OCI-M2 (cell line): ENCODE measurements around the gene IL36B.
"Not testable (repeated sequence)": the region's sequence is repeated elsewhere in the genome, so short reads cannot be mapped to it uniquely, and the experiment has no call there.

ENCODE experiments used
- DNase-seq: peaks from one replicate; lab custom pipeline; 2025; ENCODE audit not compliant: unreplicated experiment; lab: John Stamatoyannopoulos, UW

IL36B gene

DNA sequence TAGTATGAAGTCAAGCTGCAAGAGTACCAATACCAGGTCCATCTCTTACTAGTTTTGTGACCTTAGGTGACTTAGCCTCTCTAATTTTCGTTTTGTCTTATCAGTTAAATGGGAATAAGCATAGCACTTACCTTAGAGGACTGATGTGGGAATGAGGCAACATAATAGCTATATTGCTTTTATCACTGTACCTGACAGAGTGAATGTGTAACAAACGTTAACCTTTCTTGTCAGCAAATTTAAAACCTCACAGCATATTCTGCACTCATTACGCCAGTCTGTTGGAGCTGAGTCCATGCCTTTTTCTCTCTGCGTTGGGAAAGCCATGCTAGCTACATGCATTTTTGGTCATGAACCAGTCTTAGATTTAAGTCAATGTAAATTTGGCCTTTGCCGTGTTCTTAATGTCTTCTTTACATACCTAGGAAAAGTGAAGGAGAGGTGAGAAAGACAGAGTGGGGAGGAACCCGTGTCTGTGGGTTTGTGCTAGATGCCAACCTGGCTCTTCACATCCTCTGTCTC, at the start of gene IL36B:
IL36B (minus strand) TSS at position 472 of the 522 bp plus-strand sequence.
- no peak for DNase-seq

DNA sequence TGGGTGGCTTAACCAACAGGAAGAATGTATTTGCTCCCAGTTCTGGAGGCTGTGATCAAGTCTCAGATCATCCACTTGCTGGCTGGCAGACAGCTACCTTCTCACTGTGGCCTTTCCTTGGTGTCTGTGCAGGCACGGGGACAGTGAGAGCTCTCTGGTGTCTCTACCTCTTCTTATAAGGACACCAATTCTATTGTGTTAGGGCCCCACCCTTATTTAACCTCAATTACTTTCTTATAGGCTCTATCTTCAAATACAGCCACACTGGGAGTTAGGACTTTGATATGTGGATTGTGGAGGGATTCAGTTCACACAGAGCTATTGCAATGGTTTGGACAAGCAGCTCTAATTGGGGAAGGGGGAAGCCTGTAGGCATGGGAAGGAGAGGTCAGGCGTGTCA, 49.5 kb upstream of the IL36B start:
- no peak for DNase-seq

GRCh38 chr2:113098532-113098931, 45.9 kb upstream of the IL36B start:
- no peak for DNase-seq

GRCh38 chr2:113098041-113098440, 45.4 kb upstream of the IL36B start:
- DNase-seq: no peak

DNA sequence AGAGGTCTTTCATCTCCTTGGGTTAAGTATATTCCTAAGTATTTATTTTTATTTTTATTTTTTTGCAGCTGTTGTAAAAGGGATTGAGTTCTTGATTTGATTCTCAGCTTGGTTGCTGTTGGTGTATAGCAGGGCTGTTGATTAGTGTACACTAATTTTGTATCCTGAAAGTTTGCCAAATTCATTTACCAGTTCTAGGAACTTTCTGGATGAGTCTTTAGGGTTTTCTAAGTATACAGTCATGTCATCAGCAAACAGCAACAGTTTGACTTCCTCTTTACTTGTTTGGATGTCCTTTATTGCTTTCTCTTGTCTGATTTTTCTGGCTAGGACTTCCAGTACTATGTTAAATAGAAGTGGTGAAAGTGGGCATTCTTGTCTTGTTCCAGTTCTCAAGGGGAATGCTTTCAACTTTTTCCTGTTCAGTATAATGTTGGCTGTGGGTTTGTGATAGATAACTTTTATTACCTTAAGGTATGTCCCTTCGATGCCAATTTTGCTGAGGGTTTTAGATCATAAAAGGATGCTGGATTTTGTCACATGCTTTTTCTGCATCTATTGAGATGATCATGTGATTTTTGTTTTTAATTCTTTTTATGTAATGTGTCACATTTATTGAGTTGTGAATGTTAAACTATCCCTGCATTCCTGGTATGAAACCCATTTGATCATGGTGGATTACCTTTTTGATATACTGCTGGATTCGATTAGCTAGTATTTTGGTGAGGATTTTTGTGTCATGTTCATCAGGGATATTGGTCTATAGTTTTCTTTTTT, 44.4 kb upstream of the IL36B start:
- DNase-seq: not testable (repeated sequence)

DNA sequence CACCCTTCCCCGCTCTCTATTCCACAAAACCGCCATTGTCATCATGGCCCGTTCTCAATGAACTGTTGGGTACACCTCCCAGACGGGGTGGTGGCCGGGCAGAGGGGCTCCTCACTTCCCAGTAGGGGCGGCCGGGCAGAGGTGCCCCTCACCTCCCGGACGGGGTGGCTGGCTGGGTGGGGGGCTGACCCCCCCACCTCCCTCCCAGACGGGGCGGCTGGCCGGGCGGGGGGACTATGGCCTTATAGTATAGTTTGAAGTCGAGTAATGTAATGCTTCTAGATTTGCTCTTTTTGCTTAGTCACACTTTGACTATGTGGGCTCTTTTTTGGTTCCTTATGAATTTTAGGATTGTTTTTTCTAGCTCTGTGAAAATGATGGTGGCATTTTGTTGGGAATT, 43.6 kb upstream of the IL36B start:
- not testable (repeated sequence) for DNase-seq

DNA sequence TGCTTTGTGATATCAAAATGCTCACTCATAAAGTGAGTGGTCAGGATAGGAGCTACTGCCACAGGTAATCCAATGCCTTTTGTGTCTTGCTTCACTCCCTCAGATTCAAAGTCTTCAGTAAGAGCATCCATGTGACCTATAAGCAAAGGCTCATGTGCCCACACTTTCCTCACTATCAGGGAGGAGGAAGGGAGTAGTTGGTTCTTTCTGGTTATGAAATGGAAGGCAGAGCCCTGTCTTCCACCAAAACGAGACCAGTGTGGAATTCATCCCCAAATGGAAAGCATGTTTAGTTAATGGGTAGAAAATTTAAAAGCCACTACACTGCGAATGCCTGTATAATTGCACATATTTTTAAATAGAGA, 40.9 kb upstream of the IL36B start:
- no peak for DNase-seq

DNA sequence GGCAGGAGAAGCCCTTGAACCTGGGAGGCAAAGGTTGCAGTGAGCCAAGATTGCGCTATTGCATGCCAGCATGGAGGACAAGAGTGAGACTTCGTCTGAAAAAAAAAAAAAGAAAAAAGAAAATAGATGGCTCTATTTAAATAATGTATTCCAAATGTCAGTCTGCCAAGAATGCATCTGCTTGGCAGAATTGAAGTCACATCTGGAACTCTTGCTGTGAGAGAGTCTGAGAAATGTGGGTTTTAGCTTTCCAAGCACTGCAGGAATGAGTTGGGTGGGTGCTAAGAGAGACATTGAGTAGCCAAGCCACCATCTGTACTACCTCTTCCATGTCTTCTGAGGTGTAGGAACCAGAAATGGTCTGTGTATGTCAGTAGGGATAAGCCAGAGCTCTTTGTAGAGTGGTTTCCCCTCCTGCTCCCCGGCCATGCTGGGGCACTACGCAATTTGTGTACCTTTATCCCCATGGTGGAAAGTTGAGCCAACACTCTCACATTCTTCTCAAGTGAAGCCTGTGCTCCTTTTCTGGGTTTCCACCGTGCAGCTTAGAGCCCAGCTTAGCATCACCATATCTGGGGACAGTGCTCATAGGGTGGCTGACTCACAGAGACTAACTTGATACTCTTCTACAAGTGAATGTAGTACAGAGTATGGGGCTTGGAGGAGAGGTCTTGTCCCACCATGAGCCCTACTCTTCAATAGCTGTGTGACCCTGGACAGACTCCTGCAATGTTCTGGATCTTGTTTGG, 40.4 kb upstream of the IL36B start:
- no peak for DNase-seq

GRCh38 chr2:113091231-113091896, 38.7 kb upstream of the IL36B start:
- no peak for DNase-seq

GRCh38 chr2:113089916-113090315, 37.2 kb upstream of the IL36B start:
- DNase-seq: no peak

- no peak for DNase-seq
Observed at GRCh38 chr2:113088213-113088992, 35.7 kb upstream of the IL36B start.

DNA sequence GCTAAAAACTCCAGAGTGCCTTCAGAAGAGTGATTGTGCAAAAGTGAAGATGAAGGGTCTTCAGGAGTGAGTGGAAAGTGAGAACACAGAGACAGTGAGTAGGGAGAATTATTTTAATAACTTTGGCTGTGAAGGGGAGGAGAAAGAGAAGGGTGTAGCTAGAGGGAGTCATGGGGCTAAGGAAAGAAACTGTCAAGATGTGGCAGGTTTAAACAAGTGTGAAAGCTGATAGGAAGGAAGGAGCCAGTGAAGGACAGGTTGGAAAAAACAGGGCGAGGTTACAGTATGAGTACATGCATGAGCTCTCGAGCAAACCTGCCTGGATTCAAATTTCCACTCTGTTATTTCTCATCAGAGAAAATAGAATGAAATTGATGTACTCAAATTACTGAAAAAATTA, 32.9 kb upstream of the IL36B start:
- no peak for DNase-seq

- no peak for DNase-seq
Observed at GRCh38 chr2:113084249-113085000, 31.8 kb upstream of the IL36B start.

DNA sequence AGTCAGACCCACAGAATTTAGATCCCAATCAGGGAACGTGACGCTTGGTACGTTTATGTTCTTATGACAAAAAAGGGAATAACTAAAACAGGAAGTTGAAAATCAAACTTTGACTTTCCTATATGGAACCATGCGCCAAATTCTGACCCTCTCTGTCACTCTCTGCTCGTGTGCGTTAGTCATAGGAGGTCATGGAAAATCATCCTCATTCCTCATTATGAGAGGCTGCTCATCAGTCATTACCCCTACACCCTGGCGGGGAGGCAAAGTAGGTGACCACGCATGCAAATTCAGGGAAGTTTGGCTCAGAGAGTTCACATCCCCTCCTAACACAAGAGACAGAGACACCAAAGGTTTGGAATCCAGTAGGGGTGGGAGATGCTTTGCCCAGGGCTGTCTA, 30.6 kb upstream of the IL36B start:
- no peak for DNase-seq

- no peak for DNase-seq
Observed at GRCh38 chr2:113081488-113082210, 29.0 kb upstream of the IL36B start.

DNA sequence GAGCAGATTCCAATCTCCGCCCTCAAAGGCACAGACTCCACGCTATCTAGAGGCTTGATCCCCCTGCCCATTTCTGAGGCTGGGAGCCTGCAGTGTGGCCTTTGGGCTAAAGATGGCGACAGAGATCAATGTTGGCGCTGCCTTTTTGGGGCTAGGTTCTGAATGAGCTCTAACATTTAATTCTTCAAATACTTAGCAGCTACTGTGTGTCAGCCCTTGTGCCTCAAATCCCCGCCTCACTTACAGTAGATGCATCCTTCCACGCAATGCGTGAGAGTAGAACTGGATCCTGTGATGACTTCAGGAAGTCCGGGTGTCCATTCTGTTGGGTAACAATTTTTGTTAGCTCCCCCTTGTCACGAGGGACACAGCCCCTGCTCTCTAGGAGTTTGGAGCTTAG, 27.5 kb upstream of the IL36B start:
- no peak for DNase-seq

DNA sequence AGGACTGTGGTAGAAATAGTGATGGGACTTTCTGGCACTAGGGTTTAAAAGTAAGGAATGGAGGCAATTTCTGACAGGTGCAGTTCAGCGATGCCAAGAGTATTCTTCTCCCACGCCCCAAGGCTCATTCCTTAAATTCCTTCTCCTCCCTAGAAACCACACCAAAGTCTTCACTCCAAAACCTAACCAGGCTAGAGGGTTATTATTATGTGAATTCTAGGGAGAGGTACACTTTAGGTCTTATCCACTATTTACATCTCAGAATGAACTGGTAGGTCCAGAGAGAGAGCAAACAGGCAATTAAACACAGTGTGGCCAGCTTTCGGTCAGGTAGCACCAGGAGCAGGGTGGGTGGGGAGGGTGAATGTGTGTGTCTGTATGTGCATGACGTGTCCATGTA, 26.5 kb upstream of the IL36B start:
- DNase-seq: no peak

DNA sequence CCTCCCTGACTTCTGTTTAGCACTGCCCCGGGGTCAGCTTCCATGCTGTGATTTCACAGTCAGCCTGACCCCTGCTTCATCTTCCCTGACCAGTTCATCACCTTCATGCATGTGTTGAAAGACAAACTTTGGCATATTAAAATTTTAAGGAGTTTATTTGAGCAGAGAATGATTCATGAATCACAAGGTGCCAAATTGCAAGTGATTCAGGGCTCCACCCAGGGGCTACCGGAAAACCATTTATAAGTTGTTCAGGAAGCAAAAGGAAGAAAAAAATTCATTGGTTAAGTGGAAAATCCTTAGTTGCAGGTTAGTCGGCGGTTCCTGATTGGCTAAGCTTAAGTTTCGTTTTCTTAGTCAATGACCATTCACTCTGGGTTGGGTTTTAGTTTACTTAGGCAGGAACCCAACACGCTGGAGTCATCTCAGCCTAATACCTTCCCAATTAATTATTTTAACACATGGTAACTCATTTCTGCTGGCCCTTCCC, 25.7 kb upstream of the IL36B start:
- no peak for DNase-seq

- DNase-seq: no peak
Observed at GRCh38 chr2:113077921-113078320, 25.3 kb upstream of the IL36B start.
